VCaP (cell line): ENCODE measurements around the gene DTNB.

ENCODE experiments used
- H3K27ac ChIP-seq: fragments of 450-650 bp; 2 replicates; pipeline ENCODE4 v1.5.1; 2017
- CTCF ChIP-seq: fragments of 450-650 bp; conservative IDR thresholded peaks from 2 replicates; pipeline ENCODE4 v1.5.1; 2017; ENCODE audit warnings: mild to moderate bottlenecking, moderate library complexity

Gene DTNB

DNA sequence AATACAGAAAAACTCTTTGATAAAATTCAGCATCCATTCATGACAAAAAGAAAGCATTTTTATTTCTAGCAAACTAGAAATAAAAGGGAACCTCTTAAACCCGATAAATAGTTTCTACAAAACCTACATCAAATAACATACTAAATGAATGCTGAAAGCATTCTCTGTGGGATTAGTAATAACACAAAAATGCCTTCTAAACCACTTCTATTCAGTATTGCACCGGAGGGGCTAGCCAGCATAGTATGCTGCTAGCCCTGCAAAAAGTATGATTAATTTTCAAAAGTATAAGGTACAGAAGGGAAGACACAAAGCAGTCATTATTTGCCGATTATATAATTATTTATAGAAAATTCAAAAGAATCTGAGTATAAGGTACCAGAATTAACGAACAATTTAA lies 145.2 kb downstream of the DTNB start:
- no peak overlapping the region for H3K27ac ChIP-seq
- no peak for TF ChIP-seq CTCF

GRCh38 chr2:25524507-25524906 lies 148.9 kb downstream of the DTNB start:
- TF ChIP-seq CTCF: no peak
- no peak overlapping the region for H3K27ac ChIP-seq

DNA sequence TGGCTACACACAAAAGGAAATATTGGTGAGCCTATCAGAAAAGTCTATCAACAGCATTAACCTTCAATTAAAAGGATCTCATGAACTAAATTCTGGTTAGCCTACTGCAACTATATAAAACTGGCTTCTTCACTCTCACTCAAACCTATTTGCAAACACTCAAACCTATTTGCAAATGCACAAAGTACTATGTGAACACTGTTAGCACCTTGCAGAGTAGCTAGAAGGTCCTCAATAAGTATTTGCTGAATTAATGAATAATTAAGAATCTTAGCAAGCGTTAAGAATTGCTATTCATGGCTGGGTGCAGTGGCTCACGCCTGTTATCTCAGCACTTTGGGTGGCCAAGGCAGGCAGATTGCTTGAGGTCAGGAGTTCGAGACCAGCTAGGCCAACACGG lies 150.3 kb downstream of the DTNB start:
- H3K27ac ChIP-seq: no peak overlapping the region
- TF ChIP-seq CTCF: no peak

DNA sequence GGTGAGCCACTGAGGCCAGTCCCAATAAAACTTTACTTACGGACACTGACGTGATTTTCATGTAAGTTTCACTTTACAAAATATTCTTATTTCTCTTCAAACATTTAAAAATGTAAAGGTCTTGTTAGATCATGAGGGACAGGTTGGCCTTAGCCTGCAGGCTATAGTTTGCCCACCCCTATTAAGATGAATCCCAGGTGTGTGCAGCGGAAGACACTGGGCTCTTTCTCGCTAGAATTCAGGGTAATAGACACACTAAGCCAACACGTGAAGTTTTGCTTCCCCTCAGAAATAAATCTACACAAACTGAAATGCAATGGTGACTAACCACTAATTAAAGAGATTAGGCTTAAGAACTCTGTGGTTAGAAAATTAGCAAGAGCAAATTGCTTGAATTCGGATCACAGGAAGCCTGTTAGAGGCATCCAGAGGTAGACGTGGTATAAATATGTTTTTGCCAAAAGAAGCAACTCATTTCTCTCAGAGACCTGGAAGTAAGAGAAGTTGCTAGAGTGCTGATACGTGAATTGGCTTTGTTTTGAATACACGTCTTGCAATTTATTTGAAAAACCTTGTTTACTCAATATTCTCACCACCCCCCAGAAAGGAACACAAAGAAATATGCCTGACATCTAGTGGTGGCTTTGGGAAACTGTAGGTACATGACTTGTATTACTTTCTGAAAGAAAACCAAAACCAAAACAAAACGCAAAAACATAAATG lies 151.6 kb downstream of the DTNB start:
- peak overlapping the region; percentile 19; the same call in 1 of the 2 replicates for H3K27ac ChIP-seq
- TF ChIP-seq CTCF: peak; percentile 85

DNA sequence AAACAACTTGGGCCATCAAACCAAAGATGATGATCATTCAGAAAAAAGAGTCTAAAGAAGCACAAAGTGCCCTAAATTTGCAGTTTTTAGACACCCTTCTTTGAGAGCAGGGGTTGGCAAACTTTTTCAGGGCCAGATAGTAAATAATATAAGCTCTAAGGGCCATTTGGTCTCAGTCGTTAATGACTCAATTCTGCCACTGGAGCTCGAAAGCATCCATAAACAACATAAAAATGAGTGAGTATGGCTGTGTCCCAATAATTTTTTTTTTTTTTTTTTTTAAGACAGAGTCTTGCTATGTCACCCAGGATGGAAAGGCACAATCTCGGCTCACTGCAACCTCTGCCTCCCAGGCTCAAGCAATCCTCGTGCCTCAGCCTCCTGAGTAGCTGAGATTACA lies 152.3 kb downstream of the DTNB start:
- TF ChIP-seq CTCF: no peak
- H3K27ac ChIP-seq: no peak overlapping the region; the same call in 1 of the 2 replicates

GRCh38 chr2:25517701-25518100 lies 155.7 kb downstream of the DTNB start:
- H3K27ac ChIP-seq: no peak overlapping the region

GRCh38 chr2:25514043-25514637 lies 159.2 kb downstream of the DTNB start:
- no peak for TF ChIP-seq CTCF
- H3K27ac ChIP-seq: no peak overlapping the region

More at GRCh38 chr2:25517701-25518100, 155.7 kb downstream of the DTNB start:
- no peak for TF ChIP-seq CTCF
